DOHH2 (cell line): Measurements from ENCODE around the gene B4GALNT3.

ENCODE experiments used
- CTCF ChIP-seq: fragments of 200-600 bp; sonication (generic); IDR thresholded peaks from one replicate; pipeline ENCODE4 v1.5.1; 2014; ENCODE audit warnings: antibody characterized with exemption, mild to moderate bottlenecking, low read depth, low read length; ENCODE audit not compliant: poor library complexity, severe bottlenecking
- EZH2phosphoT487 ChIP-seq: fragments of 200-600 bp; sonication (generic); IDR thresholded peaks from 2 replicates; pipeline ENCODE4 v1.6.1; 2017; ENCODE audit warnings: borderline replicate concordance, mild to moderate bottlenecking, antibody characterized with exemption, low read length, moderate library complexity, mixed read lengths

- TF ChIP-seq CTCF (no peak), EZH2phosphoT487 (no peak)
These were observed 119.1 kb downstream of the B4GALNT3 start for GRCh38 chr12:578748-579419.
